ENCODE results near the gene C11orf91.

C11orf91 gene

GRCh38 chr11:33741806-33742205, 41.2 kb upstream of the C11orf91 start:
- no peak for DNase-seq (ENCODE audit: low spot score)
- no peak for TF ChIP-seq CTCF (IDR thresholded peaks at IDR 0.05; ENCODE audit: poor library complexity, severe bottlenecking)
- Histone ChIP-seq H3K36me3 (ENCODE audit: low read depth) (peaks cover 12% of the 10 kb centered on the region), H3K4me1 (ENCODE audit: insufficient read depth, poor library complexity, severe bottlenecking) (peaks cover 10% of the 10 kb centered on the region), H3K27me3 (ENCODE audit: insufficient read depth, poor library complexity, severe bottlenecking) (no peaks in the 10 kb centered on the region), H3K27ac (ENCODE audit: poor library complexity, severe bottlenecking) (peak overlapping the region; percentile 20), H3K9me3 (ENCODE audit: severe bottlenecking) (no peaks in the 10 kb centered on the region), H3K4me3 (ENCODE audit: severe bottlenecking) (no peak overlapping the region)
- ATAC-seq (ENCODE audit: low read depth), result no peak

GRCh38 chr11:33737362-33737821, 36.8 kb upstream of the C11orf91 start:
- H3K4me3 ChIP-seq (ENCODE audit: severe bottlenecking), result no peak overlapping the region
- H3K36me3 ChIP-seq (ENCODE audit: low read depth), result peaks cover 36% of the 10 kb centered on the region
- H3K4me1 ChIP-seq (ENCODE audit: insufficient read depth, poor library complexity, severe bottlenecking), result peaks cover 27% of the 10 kb centered on the region
- H3K9me3 ChIP-seq (ENCODE audit: severe bottlenecking), result no peaks in the 10 kb centered on the region
- DNase-seq (ENCODE audit: low spot score), result no peak
- H3K27me3 ChIP-seq (ENCODE audit: insufficient read depth, poor library complexity, severe bottlenecking), result no peaks in the 10 kb centered on the region
- no peak for ATAC-seq (ENCODE audit: low read depth)
- peak overlapping the region; percentile 80 for H3K27ac ChIP-seq (ENCODE audit: poor library complexity, severe bottlenecking)
- no peak for TF ChIP-seq CTCF (IDR thresholded peaks at IDR 0.05; ENCODE audit: poor library complexity, severe bottlenecking)

GRCh38 chr11:33736148-33736812, 35.7 kb upstream of the C11orf91 start, which contains the start of gene CD59:
TSS of gene CD59 (minus strand) at chr11:33736423. CDS start at chr11:33722445, 13,978 bp downstream.
- Histone ChIP-seq H3K27me3 (ENCODE audit: insufficient read depth, poor library complexity, severe bottlenecking) (no peaks in the 10 kb centered on the region), H3K27ac (ENCODE audit: poor library complexity, severe bottlenecking) (peak within 1 kb of the TSS; percentile 80), H3K9me3 (ENCODE audit: severe bottlenecking) (no peaks in the 10 kb centered on the region), H3K36me3 (ENCODE audit: low read depth) (peaks cover 42% of the 10 kb centered on the region), H3K4me1 (ENCODE audit: insufficient read depth, poor library complexity, severe bottlenecking) (peaks cover 35% of the 10 kb centered on the region), H3K4me3 (ENCODE audit: severe bottlenecking) (peak within 1 kb of the TSS; percentile 88)
- TF ChIP-seq CTCF (IDR thresholded peaks at IDR 0.05; ENCODE audit: poor library complexity, severe bottlenecking), result no peak
- DNase-seq (ENCODE audit: low spot score) (peak; percentile 96), ATAC-seq (ENCODE audit: low read depth) (peak; percentile 87)

- Histone ChIP-seq H3K36me3 (ENCODE audit: low read depth) (peaks cover 50% of the 10 kb centered on the region), H3K4me1 (ENCODE audit: insufficient read depth, poor library complexity, severe bottlenecking) (peaks cover 43% of the 10 kb centered on the region), H3K27me3 (ENCODE audit: insufficient read depth, poor library complexity, severe bottlenecking) (no peaks in the 10 kb centered on the region), H3K27ac (ENCODE audit: poor library complexity, severe bottlenecking) (peak overlapping the region; percentile 80), H3K9me3 (ENCODE audit: severe bottlenecking) (no peaks in the 10 kb centered on the region), H3K4me3 (ENCODE audit: severe bottlenecking) (peak overlapping the region; percentile 88)
- TF ChIP-seq CTCF (IDR thresholded peaks at IDR 0.05; ENCODE audit: poor library complexity, severe bottlenecking), result no peak
- DNase-seq (ENCODE audit: low spot score) (no peak), ATAC-seq (ENCODE audit: low read depth) (0 out of 3 replicates have a peak, but pooled peaks have one; percentile 1)
Observed at GRCh38 chr11:33735271-33736147, 34.9 kb upstream of the C11orf91 start.

Data from RWPE2 (cell line).